Measurements from ENCODE around the gene HSPE1.
"Not testable (repeated sequence)": the region's sequence is repeated elsewhere in the genome, so short reads cannot be mapped to it uniquely, and the experiment has no call there.

Gene HSPE1

GRCh38 chr2:197498937-197499593, 1.1 kb upstream of the HSPE1 start:
- no peak for DNase-seq

- DNase-seq, result no peak
These were observed 438 bp downstream of the HSPE1 start for GRCh38 chr2:197500503-197501131.

- DNase-seq, result no peak
These were observed 2.0 kb downstream of the HSPE1 start for GRCh38 chr2:197502201-197502600.

- DNase-seq, result no peak
These were observed 2.5 kb downstream of the HSPE1 start for GRCh38 chr2:197502685-197503084.

- no peak for DNase-seq
These were observed 3.8 kb downstream of the HSPE1 start for GRCh38 chr2:197504000-197504399.

GRCh38 chr2:197504512-197504911, 4.3 kb downstream of the HSPE1 start:
- no peak for DNase-seq

- no peak for DNase-seq
These were observed 6.5 kb downstream of the HSPE1 start for GRCh38 chr2:197506658-197507057.

- no peak for DNase-seq
These were observed 13.7 kb downstream of the HSPE1 start for GRCh38 chr2:197513915-197514314.

- no peak for DNase-seq
These were observed 14.6 kb downstream of the HSPE1 start for GRCh38 chr2:197514754-197515153.

- peak; percentile 69 for DNase-seq
These were observed 15.1 kb downstream of the HSPE1 start for GRCh38 chr2:197515315-197515738.

- DNase-seq, result peak; percentile 95
These were observed 15.7 kb downstream of the HSPE1 start, which contains the start of gene MOB4 for GRCh38 chr2:197515739-197516392. MOB4 (plus strand) TSS chr2:197516066; CDS start chr2:197516087, 21 bp downstream.

- no peak for DNase-seq
These were observed 16.2 kb downstream of the HSPE1 start for GRCh38 chr2:197516393-197516761.

- no peak for DNase-seq
These were observed 17.0 kb downstream of the HSPE1 start for GRCh38 chr2:197517150-197517549.

- DNase-seq, result no peak
These were observed 38.2 kb downstream of the HSPE1 start for GRCh38 chr2:197538412-197538811.

GRCh38 chr2:197539734-197540133, 39.6 kb downstream of the HSPE1 start:
- DNase-seq, result no peak

GRCh38 chr2:197543206-197543605, 43.0 kb downstream of the HSPE1 start:
- DNase-seq, result no peak

- DNase-seq, result no peak
These were observed 47.2 kb downstream of the HSPE1 start for GRCh38 chr2:197547163-197547900.

GRCh38 chr2:197548582-197548981, 48.4 kb downstream of the HSPE1 start:
- DNase-seq, result no peak

GRCh38 chr2:197551260-197551659, 51.1 kb downstream of the HSPE1 start:
- DNase-seq, result not testable (repeated sequence)

All from KG1 (cell line).